Endothelial cell of umbilical vein (primary cell): ENCODE data around the gene EPHA4. TPM values are rescaled to one million over a fixed set of nuclear protein-coding genes. Genes with fewer than 3 reads are reported as not detected.

Source experiments
- BruUV-seq: library from RNA; stranded (reverse); fragments of 400-500 nt; replicated peaks from 2 replicates; lab custom pipeline; 2021; lab: Mats Ljungman, UMichigan
- CTCF ChIA-PET: fragments of 300-600, 350-600 bp; sonication (Branson Sonifier 250); formaldehyde crosslinking; loops from one replicate; lab custom pipeline; 2021; ENCODE audit warnings: antibody characterized with exemption, inconsistent platforms; lab: Charles Lee
- POLR2A ChIA-PET: fragments of 300-600, 350-600 bp; sonication (Branson Sonifier 250); formaldehyde crosslinking; loops from one replicate; lab custom pipeline; 2021; ENCODE audit warnings: antibody characterized with exemption, inconsistent platforms; lab: Charles Lee
- DNase-seq: peaks from one replicate; pipeline ENCODE4 v3.0.0-alpha.2; 2011; ENCODE audit warnings: low read depth, low spot score
- FAIRE-seq: peaks from 2 replicates; lab custom pipeline; 2011; peaks lifted over from hg19 to GRCh38; lab: Jason Lieb, UNC
- H2AFZ ChIP-seq: 2 replicates; pipeline ENCODE4 v1.6.0; 2012; ENCODE audit warnings: low read depth, low read length, control low read depth, inconsistent platforms
- H3K27ac ChIP-seq: 2 replicates; pipeline ENCODE4 v1.5.1; 2011; ENCODE audit warnings: low read depth, mild to moderate bottlenecking, control low read depth, low read length, moderate library complexity; ENCODE audit not compliant: insufficient read depth
- H3K27me3 ChIP-seq, 2 experiments: 2 replicates each; pipeline versions ENCODE4 v1.6.0 to v1.6.1; 2011; ENCODE audit warnings: low read length in 2 of 2, mixed read lengths in 1 of 2; ENCODE audit not compliant: control insufficient read depth in 2 of 2, insufficient read depth in 2 of 2
- H3K36me3 ChIP-seq, 2 experiments: 2 replicates in 1 of 2; 3 replicates in 1 of 2; pipeline ENCODE4 v1.5.1; 2011; ENCODE audit warnings: low read length in 2 of 2, mild to moderate bottlenecking in 1 of 2, moderate library complexity in 1 of 2; ENCODE audit not compliant: control insufficient read depth in 2 of 2, insufficient read depth in 2 of 2; ENCODE audit errors: extremely low read depth in 1 of 2
- H3K4me1 ChIP-seq: 3 replicates; pipeline ENCODE4 v1.5.1; 2011; ENCODE audit warnings: mild to moderate bottlenecking, low read length; ENCODE audit not compliant: control insufficient read depth, insufficient read depth; ENCODE audit errors: extremely low read depth
- H3K4me2 ChIP-seq: 2 replicates; pipeline ENCODE4 v1.6.1; 2011; ENCODE audit warnings: low read length, control low read depth, mixed read lengths; ENCODE audit not compliant: insufficient read depth
- H3K4me3 ChIP-seq, 3 experiments: fragments of 200-600 bp in 1 of 3; sonication (generic), shearing (Covaris generic) in 1 of 3; replicated peaks in 1 of 3; 2 replicates each; pipeline ENCODE4 v1.5.1; 2011 to 2016; ENCODE audit warnings: control low read depth in 3 of 3, low read length in 3 of 3, mild to moderate bottlenecking in 2 of 3, inconsistent platforms in 1 of 3, low read depth in 1 of 3, moderate library complexity in 1 of 3; ENCODE audit not compliant: insufficient read depth in 1 of 3
- H3K79me2 ChIP-seq: 2 replicates; pipeline ENCODE4 v1.6.0; 2012; ENCODE audit warnings: low read length, inconsistent platforms; ENCODE audit not compliant: control insufficient read depth, insufficient read depth
- H3K9ac ChIP-seq: replicated peaks from 2 replicates; pipeline ENCODE3; 2011; ENCODE audit warnings: low read length, control low read depth; ENCODE audit not compliant: insufficient read depth; ENCODE audit errors: extremely low read depth
- H3K9me1 ChIP-seq: replicated peaks from 3 replicates; pipeline ENCODE4 v1.6.0; 2011; ENCODE audit warnings: mild to moderate bottlenecking, low read length; ENCODE audit not compliant: control insufficient read depth, insufficient read depth; ENCODE audit errors: extremely low read depth
- H3K9me3 ChIP-seq: replicated peaks from 2 replicates; pipeline ENCODE4 v1.5.1; 2012; ENCODE audit warnings: low read length, inconsistent platforms; ENCODE audit not compliant: control insufficient read depth, insufficient read depth
- H4K20me1 ChIP-seq: replicated peaks from 2 replicates; pipeline ENCODE3; 2011; ENCODE audit warnings: mild to moderate bottlenecking, low read length; ENCODE audit not compliant: control insufficient read depth, insufficient read depth; ENCODE audit errors: extremely low read depth
- CTCF ChIP-seq, 2 donors: IDR thresholded peaks; 1 replicate in 1 of 2; 2 replicates in 1 of 2; pipeline ENCODE4 v1.5.1; 2011; ENCODE audit warnings: low read length in 2 of 2, mild to moderate bottlenecking in 2 of 2, moderate library complexity in 2 of 2, control low read depth in 1 of 2, inconsistent platforms in 1 of 2, low read depth in 1 of 2; ENCODE audit not compliant: insufficient read depth in 1 of 2; ENCODE audit errors: extremely low read depth in 1 of 2
- EZH2 ChIP-seq: IDR thresholded peaks from 2 replicates; pipeline ENCODE4 v1.6.1; 2012; ENCODE audit warnings: borderline replicate concordance, low read depth, mild to moderate bottlenecking, moderate library complexity, low read length, inconsistent platforms; ENCODE audit not compliant: severe bottlenecking
- FOS ChIP-seq: IDR thresholded peaks from 2 replicates; pipeline ENCODE4 v1.6.1; 2011; ENCODE audit warnings: mild to moderate bottlenecking, low read length, moderate library complexity, borderline replicate concordance; ENCODE audit not compliant: insufficient read depth
- GATA2 ChIP-seq: IDR thresholded peaks from 2 replicates; pipeline ENCODE4 v1.7.0; 2011; ENCODE audit warnings: low read depth, mild to moderate bottlenecking, moderate library complexity, mixed read lengths, low read length; ENCODE audit not compliant: insufficient read length, insufficient read depth
- JUN ChIP-seq: IDR thresholded peaks from 2 replicates; pipeline ENCODE4 v1.6.1; 2011; ENCODE audit warnings: borderline replicate concordance, low read depth; ENCODE audit not compliant: insufficient read length, insufficient read depth
- MYC ChIP-seq: IDR thresholded peaks from one replicate; pipeline ENCODE4 v1.6.1; 2011; ENCODE audit warnings: mild to moderate bottlenecking, low read depth, low read length
- POLR2A ChIP-seq: IDR thresholded peaks from 2 replicates; pipeline ENCODE4 v1.6.1; 2012; ENCODE audit warnings: low read depth, mild to moderate bottlenecking, control low read depth, low read length
- POLR2AphosphoS5 ChIP-seq: IDR thresholded peaks from 2 replicates; pipeline ENCODE4 v1.6.1; 2012; ENCODE audit warnings: low read depth, mild to moderate bottlenecking, control low read depth, low read length, moderate library complexity; ENCODE audit not compliant: insufficient read depth
- dilution Hi-C: fragments of 300-500 bp; cut with MboI; formaldehyde crosslinking; loops from one replicate; pipeline ENCODE4 v1.15.0; 2019; ENCODE audit warnings: low sequenced_read_pairs; ENCODE audit not compliant: extremely low pct_ligation_motif_present
- intact Hi-C: fragments of 100-400 bp; cut with micrococcal nuclease; formaldehyde crosslinking; loops from one replicate; pipeline ENCODE4 v1.10.0; 2022
- polyA plus RNA-seq, 4 experiments: library from polyadenylated mRNA; depleted of rRNA in 3 of 4; stranded (reverse) in 3 of 4; unstranded in 1 of 4; fragments of >200 nt; gene quantifications; 2 replicates each; pipeline versions ENCODE4 v1.2.1 to v1.2.3, GENCODE V29; 2011 to 2012; ENCODE audit warnings: missing spikeins in 1 of 4
- total RNA-seq: library from RNA; stranded (reverse); gene quantifications from 2 replicates; pipeline ENCODE4 v1.2.3, GENCODE V29; 2021
- TF ChIP-seq, protein P1 (sequence below): IDR thresholded peaks from 2 replicates; pipeline ENCODE4 v1.6.1; 2011; ENCODE audit not compliant: insufficient read depth, insufficient read length

EPHA4 gene
- total and polyA plus RNA-seq, 2 donors (not counting 3 experiments of a cell fraction or from before 2014, with no cell fraction given) = 11.9 to 19.8 TPM

- ChIA-PET POLR2A (no interaction called here), CTCF (no interaction called here)
- no peak overlapping the region for H3K4me3 ChIP-seq
- FAIRE-seq (no peak), DNase-seq (no peak)
- no peaks in the 10 kb centered on the region for H3K79me2 ChIP-seq
- H3K27ac ChIP-seq = no peak overlapping the region
- H3K4me2 ChIP-seq = no peak overlapping the region
- H3K4me1 ChIP-seq = peaks cover 12% of the 10 kb centered on the region
- H2AFZ ChIP-seq = no peak overlapping the region
- H3K27me3 ChIP-seq = no peaks in the 10 kb centered on the region
- H3K9ac ChIP-seq = no peak overlapping the region
- no TSS peak for BruUV-seq
- no peaks in the 10 kb centered on the region for H3K9me1 ChIP-seq
- intact Hi-C loops (no loop called here), dilution Hi-C loops (no loop called here)
- peaks cover 0 to 7% of the 10 kb centered on the region in 2 experiments for H3K36me3 ChIP-seq
- no peaks in the 10 kb centered on the region for H3K9me3 ChIP-seq
- TF ChIP-seq EZH2 (no peak), CTCF (IDR thresholded peaks at IDR 0.05; ENCODE audit: extremely low read depth in 1 of 2, insufficient read depth in 1 of 2, low read depth in 1 of 2, low read length in 2 of 2) (no peak), POLR2AphosphoS5 (no peak), FOS (no peak), MYC (no peak), GATA2 (no peak), JUN (no peak), POLR2A (no peak)
- TF ChIP-seq, protein P1, sequence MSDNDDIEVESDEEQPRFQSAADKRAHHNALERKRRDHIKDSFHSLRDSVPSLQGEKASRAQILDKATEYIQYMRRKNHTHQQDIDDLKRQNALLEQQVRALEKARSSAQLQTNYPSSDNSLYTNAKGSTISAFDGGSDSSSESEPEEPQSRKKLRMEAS = no peak
- H4K20me1 ChIP-seq = no peaks in the 10 kb centered on the region
Measured at GRCh38 chr2:221437056-221437455, 135.0 kb downstream of the EPHA4 start.
